Measurements from ENCODE around the gene CCDC6. TPM values are rescaled to one million over a fixed set of nuclear protein-coding genes. Genes with fewer than 3 reads are reported as not detected.
A peak's percentile ranks its signal among the peaks of the same experiment; 100 is the strongest.

Gene CCDC6
- total and polyA plus RNA-seq, 5 experiments from 2014 or later: 3.6 to 23.6 (median 4.4) TPM

GRCh38 chr10:59831658-59832503 is 74.5 kb downstream of the CCDC6 start:
- peaks cover 13 to 47% (median 45%) of the 10 kb centered on the region in 4 donors for H3K4me1 Mint-ChIP-seq
- DNase-seq (no peak), ATAC-seq (no peak)
- no peaks in the 10 kb centered on the region for H3K27me3 Mint-ChIP-seq
- no peak overlapping the region for H3K4me3 Mint-ChIP-seq
- POLR2A ChIA-PET: no interaction called here
- H3K36me3 Mint-ChIP-seq: peaks cover 4 to 53% (median 15%) of the 10 kb centered on the region in 3 donors
- peak overlapping the region in 2 of 10 donors; percentile 6 to 63 for H3K27ac Mint-ChIP-seq
- H3K9me3 Mint-ChIP-seq: no peaks in the 10 kb centered on the region

- peak in 2 of 10 donors; percentile 5 to 12 for DNase-seq
- ATAC-seq: no peak
- POLR2A ChIA-PET: no interaction called here
- H3K9me3 Mint-ChIP-seq: no peaks in the 10 kb centered on the region
- no peak overlapping the region for H3K27ac Mint-ChIP-seq
- H3K36me3 Mint-ChIP-seq: peaks cover 4 to 62% (median 21%) of the 10 kb centered on the region in 3 donors
- no peak overlapping the region for H3K4me3 Mint-ChIP-seq
- H3K27me3 Mint-ChIP-seq: no peaks in the 10 kb centered on the region
- peaks cover 19 to 56% (median 49%) of the 10 kb centered on the region in 4 donors for H3K4me1 Mint-ChIP-seq
These were observed 75.6 kb downstream of the CCDC6 start for GRCh38 chr10:59830601-59831259.

GRCh38 chr10:59829601-59830000 is 76.8 kb downstream of the CCDC6 start:
- POLR2A ChIA-PET: no interaction called here
- Mint-ChIP-seq H3K27ac (peak overlapping the region in 1 of 10 donors; percentile 61), H3K27me3 (no peaks in the 10 kb centered on the region), H3K4me1 (peaks cover 15 to 51% (median 45%) of the 10 kb centered on the region in 4 donors), H3K4me3 (no peak overlapping the region), H3K36me3 (peaks cover 4 to 69% (median 31%) of the 10 kb centered on the region in 3 donors), H3K9me3 (no peaks in the 10 kb centered on the region)
- DNase-seq: no peak
- no peak for ATAC-seq

GRCh38 chr10:59829024-59829423 is 77.3 kb downstream of the CCDC6 start:
- no peaks in the 10 kb centered on the region for H3K9me3 Mint-ChIP-seq
- H3K36me3 Mint-ChIP-seq: peaks cover 7 to 73% (median 36%) of the 10 kb centered on the region in 3 donors
- peak overlapping the region in 1 of 10 donors; percentile 61 for H3K27ac Mint-ChIP-seq
- POLR2A ChIA-PET: no interaction called here
- peaks cover 15 to 52% (median 46%) of the 10 kb centered on the region in 4 donors for H3K4me1 Mint-ChIP-seq
- no peaks in the 10 kb centered on the region for H3K27me3 Mint-ChIP-seq
- DNase-seq (no peak), ATAC-seq (no peak)
- H3K4me3 Mint-ChIP-seq: no peak overlapping the region

GRCh38 chr10:59825932-59826331 is 80.4 kb downstream of the CCDC6 start:
- no peak for DNase-seq
- H3K27ac Mint-ChIP-seq: no peak overlapping the region
- peaks cover 3 to 52% (median 32%) of the 10 kb centered on the region in 3 donors for H3K36me3 Mint-ChIP-seq
- no peaks in the 10 kb centered on the region for H3K27me3 Mint-ChIP-seq
- H3K4me3 Mint-ChIP-seq: no peak overlapping the region
- ATAC-seq: no peak
- H3K9me3 Mint-ChIP-seq: no peaks in the 10 kb centered on the region
- peaks cover 22 to 51% (median 44%) of the 10 kb centered on the region in 4 donors for H3K4me1 Mint-ChIP-seq
- POLR2A ChIA-PET: no interaction called here

GRCh38 chr10:59823751-59824150 is 82.6 kb downstream of the CCDC6 start:
- POLR2A ChIA-PET: no interaction called here
- DNase-seq: no peak
- peaks cover 3 to 37% (median 24%) of the 10 kb centered on the region in 3 donors for H3K36me3 Mint-ChIP-seq
- H3K9me3 Mint-ChIP-seq: no peaks in the 10 kb centered on the region
- H3K4me3 Mint-ChIP-seq: no peak overlapping the region
- no peak for ATAC-seq
- peaks cover 22 to 63% (median 54%) of the 10 kb centered on the region in 4 donors for H3K4me1 Mint-ChIP-seq
- H3K27me3 Mint-ChIP-seq: no peaks in the 10 kb centered on the region
- no peak overlapping the region for H3K27ac Mint-ChIP-seq

- DNase-seq: no peak
- Mint-ChIP-seq H3K27ac (peak overlapping the region in 1 of 10 donors; percentile 35), H3K27me3 (no peaks in the 10 kb centered on the region), H3K36me3 (peaks cover 3 to 31% (median 23%) of the 10 kb centered on the region in 3 donors), H3K4me3 (peak overlapping the region in 1 of 10 donors; percentile 64), H3K9me3 (no peaks in the 10 kb centered on the region), H3K4me1 (peaks cover 22 to 58% (median 57%) of the 10 kb centered on the region in 4 donors)
- POLR2A ChIA-PET: no interaction called here
- no peak for ATAC-seq
These were observed 83.2 kb downstream of the CCDC6 start for GRCh38 chr10:59823111-59823510.

GRCh38 chr10:59820471-59820870 is 85.9 kb downstream of the CCDC6 start:
- Mint-ChIP-seq H3K4me1 (peaks cover 20 to 57% (median 52%) of the 10 kb centered on the region in 4 donors), H3K27ac (peak overlapping the region in 4 of 10 donors; percentile 11 to 38 (median 20)), H3K9me3 (no peaks in the 10 kb centered on the region), H3K36me3 (peaks cover 3 to 25% (median 17%) of the 10 kb centered on the region in 3 donors), H3K4me3 (no peak overlapping the region), H3K27me3 (no peaks in the 10 kb centered on the region)
- POLR2A ChIA-PET: interaction anchor here (0.7 kb wide), 1 partner anchor 8 kb away, joined by 3 read pairs; no protein-coding TSS in a partner anchor
- ATAC-seq (no peak), DNase-seq (no peak)

- Mint-ChIP-seq H3K27ac (peak overlapping the region in 3 of 10 donors; percentile 1 to 38 (median 33)), H3K27me3 (no peaks in the 10 kb centered on the region), H3K4me3 (peak overlapping the region in 1 of 10 donors; percentile 23), H3K36me3 (peaks cover 3 to 26% (median 9%) of the 10 kb centered on the region in 3 donors), H3K9me3 (no peaks in the 10 kb centered on the region), H3K4me1 (peaks cover 21 to 55% (median 47%) of the 10 kb centered on the region in 4 donors)
- no peak for DNase-seq
- ATAC-seq: no peak
- POLR2A ChIA-PET: no interaction called here
These were observed 86.7 kb downstream of the CCDC6 start for GRCh38 chr10:59819683-59820082.

- POLR2A ChIA-PET: no interaction called here
- ATAC-seq (no peak), DNase-seq (no peak)
- peak overlapping the region in 1 of 10 donors; percentile 3 for H3K4me3 Mint-ChIP-seq
- H3K36me3 Mint-ChIP-seq: peaks cover under 1 to 26% (median 6%) of the 10 kb centered on the region in 3 donors
- H3K9me3 Mint-ChIP-seq: no peaks in the 10 kb centered on the region
- H3K27me3 Mint-ChIP-seq: no peaks in the 10 kb centered on the region
- peak overlapping the region in 1 of 10 donors; percentile 39 for H3K27ac Mint-ChIP-seq
- peaks cover 19 to 50% (median 46%) of the 10 kb centered on the region in 4 donors for H3K4me1 Mint-ChIP-seq
These were observed 87.1 kb downstream of the CCDC6 start for GRCh38 chr10:59819265-59819664.

GRCh38 chr10:59817773-59818172 is 88.6 kb downstream of the CCDC6 start:
- Mint-ChIP-seq H3K9me3 (no peaks in the 10 kb centered on the region), H3K27ac (peak overlapping the region in 2 of 10 donors; percentile 5 to 57), H3K4me3 (no peak overlapping the region), H3K4me1 (peaks cover 18 to 42% (median 41%) of the 10 kb centered on the region in 4 donors), H3K36me3 (peaks cover 0 to 38% (median 13%) of the 10 kb centered on the region in 3 donors), H3K27me3 (no peaks in the 10 kb centered on the region)
- DNase-seq (no peak), ATAC-seq (no peak)
- POLR2A ChIA-PET: no interaction called here

- H3K27ac Mint-ChIP-seq: no peak overlapping the region
- ATAC-seq (no peak), DNase-seq (no peak)
- H3K27me3 Mint-ChIP-seq: no peaks in the 10 kb centered on the region
- peaks cover 11 to 26% (median 22%) of the 10 kb centered on the region in 4 donors for H3K4me1 Mint-ChIP-seq
- no peaks in the 10 kb centered on the region for H3K9me3 Mint-ChIP-seq
- POLR2A ChIA-PET: no interaction called here
- peaks cover 4 to 66% (median 28%) of the 10 kb centered on the region in 3 donors for H3K36me3 Mint-ChIP-seq
- no peak overlapping the region for H3K4me3 Mint-ChIP-seq
These were observed 91.5 kb downstream of the CCDC6 start for GRCh38 chr10:59814878-59815277.
